ENCODE data around the gene ANKRD7. TPM values are rescaled to one million over a fixed set of nuclear protein-coding genes. Genes with fewer than 3 reads are reported as not detected.

The ANKRD7 gene
- total RNA-seq, 3 donors from 2014 or later = 0.32 to 0.73 TPM; not detected in 1

DNA sequence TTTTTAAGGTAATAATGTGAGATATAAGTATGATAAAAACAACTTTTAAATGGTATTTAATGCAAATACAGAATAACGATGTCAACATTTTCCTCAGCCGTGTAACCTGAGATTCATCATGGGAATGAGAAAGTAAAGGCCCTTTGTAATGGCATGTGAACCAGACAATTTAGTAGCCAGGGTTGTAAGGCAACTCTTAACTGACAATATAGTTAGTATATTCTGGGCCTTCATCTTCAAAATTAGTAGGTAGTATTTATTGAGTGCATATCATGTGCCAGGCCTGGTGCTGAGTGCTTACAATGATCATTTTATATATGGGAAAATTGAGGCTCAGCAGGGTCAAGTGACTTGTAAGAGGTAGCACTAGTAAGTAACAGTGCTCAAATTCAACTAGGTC lies 29.9 kb upstream of the ANKRD7 start:
- TF ChIP-seq POLR2A (IDR thresholded peaks at IDR 0.05) (no peak), POLR2AphosphoS5 (IDR thresholded peaks at IDR 0.05) (no peak), CTCF (IDR thresholded peaks at IDR 0.05) (no peak)
- intact Hi-C loops (cut with DNase I; ENCODE audit: low total_unique reads) = no loop called here
- no peaks in the 10 kb centered on the region for H3K27me3 ChIP-seq
- H3K36me3 ChIP-seq = peaks cover 4% of the 10 kb centered on the region
- H3K27ac ChIP-seq = no peak overlapping the region
- no peaks in the 10 kb centered on the region for H3K4me1 ChIP-seq
- H3K4me3 ChIP-seq = no peak overlapping the region
- no peak for DNase-seq (ENCODE audit: low spot score in 2 of 2)
- no peaks in the 10 kb centered on the region for H3K9me3 ChIP-seq

DNA sequence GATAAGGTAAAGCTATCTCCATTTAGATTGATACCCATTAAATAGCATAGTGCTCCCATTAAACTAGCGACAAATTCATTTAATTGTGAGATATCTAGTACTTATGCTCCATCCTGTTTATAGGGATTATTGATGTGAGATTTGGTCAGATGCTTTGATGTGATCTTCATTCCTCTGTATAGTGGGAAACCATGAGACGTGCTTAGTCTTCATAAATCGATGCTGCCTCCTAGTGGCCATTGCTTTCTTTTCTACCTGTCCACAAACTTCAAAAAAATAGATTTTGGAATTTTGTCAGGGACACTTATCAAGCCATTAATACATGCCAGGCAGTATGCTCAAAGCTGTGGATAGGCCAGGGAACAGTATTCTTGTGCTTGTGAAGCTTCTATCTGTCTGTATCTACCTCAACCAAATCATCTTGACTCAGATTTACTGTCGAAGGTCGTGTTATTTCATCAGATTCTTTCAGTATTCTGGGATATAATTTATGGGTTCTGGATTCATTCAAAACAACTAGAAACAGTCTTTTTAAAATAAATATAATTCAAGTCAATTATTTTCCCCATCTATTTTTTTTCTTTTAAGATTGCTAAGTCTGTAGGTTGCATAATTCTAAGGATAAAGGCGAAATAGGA lies 28.5 kb upstream of the ANKRD7 start:
- H3K4me3 ChIP-seq = no peak overlapping the region
- H3K9me3 ChIP-seq = no peaks in the 10 kb centered on the region
- H3K36me3 ChIP-seq = peaks cover 4% of the 10 kb centered on the region
- no peak for DNase-seq (ENCODE audit: low spot score in 2 of 2)
- TF ChIP-seq POLR2A (IDR thresholded peaks at IDR 0.05) (no peak), POLR2AphosphoS5 (IDR thresholded peaks at IDR 0.05) (no peak), CTCF (IDR thresholded peaks at IDR 0.05) (peak; percentile 38 to 64 (median 55))
- no peaks in the 10 kb centered on the region for H3K27me3 ChIP-seq
- H3K4me1 ChIP-seq = no peaks in the 10 kb centered on the region
- intact Hi-C loops (cut with DNase I; ENCODE audit: low total_unique reads) = no loop called here
- H3K27ac ChIP-seq = no peak overlapping the region

GRCh38 chr7:118202061-118202460 lies 22.4 kb upstream of the ANKRD7 start:
- H3K27ac ChIP-seq = no peak overlapping the region
- H3K27me3 ChIP-seq = no peaks in the 10 kb centered on the region
- no peaks in the 10 kb centered on the region for H3K4me1 ChIP-seq
- no peak for DNase-seq (ENCODE audit: low spot score in 2 of 2)
- intact Hi-C loops (cut with DNase I; ENCODE audit: low total_unique reads) = no loop called here
- H3K9me3 ChIP-seq = no peaks in the 10 kb centered on the region
- no peak overlapping the region for H3K4me3 ChIP-seq
- H3K36me3 ChIP-seq = no peaks in the 10 kb centered on the region
- TF ChIP-seq CTCF (IDR thresholded peaks at IDR 0.05) = no peak
- no peak for TF ChIP-seq POLR2A (IDR thresholded peaks at IDR 0.05)
- TF ChIP-seq POLR2AphosphoS5 (IDR thresholded peaks at IDR 0.05) = no peak

- intact Hi-C loops (cut with DNase I; ENCODE audit: low total_unique reads) = no loop called here
- Histone ChIP-seq H3K27ac (peak overlapping the region in 1 of 2 donors; percentile 16), H3K9me3 (no peaks in the 10 kb centered on the region), H3K36me3 (no peaks in the 10 kb centered on the region), H3K4me1 (no peaks in the 10 kb centered on the region), H3K27me3 (no peaks in the 10 kb centered on the region), H3K4me3 (peak overlapping the region; percentile 53 to 63 (median 58))
- DNase-seq (ENCODE audit: low spot score in 2 of 2) = peak; percentile 35 to 54
- TF ChIP-seq CTCF (IDR thresholded peaks at IDR 0.05) (no peak), POLR2A (IDR thresholded peaks at IDR 0.05) (no peak), POLR2AphosphoS5 (IDR thresholded peaks at IDR 0.05) (no peak)
Measured at GRCh38 chr7:118214051-118214832, 10.3 kb upstream of the ANKRD7 start.

DNA sequence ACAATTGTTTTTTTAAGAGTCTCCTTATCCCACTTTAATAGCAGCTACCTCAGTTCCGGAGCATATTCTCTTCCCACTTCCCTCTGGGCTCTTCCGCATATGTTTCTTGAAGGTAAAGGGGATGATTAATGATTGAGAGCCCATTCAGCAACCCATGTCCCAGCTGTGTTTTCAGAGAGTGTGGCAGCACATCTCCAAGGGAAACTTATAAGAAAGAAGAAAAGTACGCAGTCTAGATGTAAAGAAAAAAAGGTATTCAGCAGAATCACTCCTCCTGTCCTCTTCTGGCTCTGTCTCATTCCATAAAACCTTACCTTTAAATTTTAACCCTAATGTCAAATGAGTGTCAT lies 9.7 kb upstream of the ANKRD7 start:
- intact Hi-C loops (cut with DNase I; ENCODE audit: low total_unique reads) = no loop called here
- TF ChIP-seq CTCF (IDR thresholded peaks at IDR 0.05) = no peak
- TF ChIP-seq POLR2AphosphoS5 (IDR thresholded peaks at IDR 0.05) = no peak
- no peak for TF ChIP-seq POLR2A (IDR thresholded peaks at IDR 0.05)

More for the DNA sequence above, 9.7 kb upstream of the ANKRD7 start:
- H3K4me1 ChIP-seq = no peaks in the 10 kb centered on the region
- H3K36me3 ChIP-seq = no peaks in the 10 kb centered on the region
- H3K27me3 ChIP-seq = no peaks in the 10 kb centered on the region
- peak overlapping the region; percentile 53 to 63 (median 58) for H3K4me3 ChIP-seq
- no peak for DNase-seq (ENCODE audit: low spot score in 2 of 2)
- no peak overlapping the region for H3K27ac ChIP-seq
- H3K9me3 ChIP-seq = no peaks in the 10 kb centered on the region

Data from breast epithelium (tissue), 4 donors.